Posterior cingulate gyrus (tissue), 11 donors: ENCODE data around the gene CYP2F1.
"Not testable (repeated sequence)": the region's sequence is repeated elsewhere in the genome, so short reads cannot be mapped to it uniquely, and the experiment has no call there.

Experiments used
- DNase-seq, 10 donors: peaks; one replicate each; pipeline versions ENCODE4 v3.0.0 to v3.0.0-alpha.2; 2020 to 2021; ENCODE audit warnings: mixed read lengths in 3 of 10
- intact Hi-C: fragments of 100-400 bp; cut with DNase I; formaldehyde crosslinking; loops from one replicate; pipeline ENCODE4 v1.15.1; 2023

Gene CYP2F1

DNA sequence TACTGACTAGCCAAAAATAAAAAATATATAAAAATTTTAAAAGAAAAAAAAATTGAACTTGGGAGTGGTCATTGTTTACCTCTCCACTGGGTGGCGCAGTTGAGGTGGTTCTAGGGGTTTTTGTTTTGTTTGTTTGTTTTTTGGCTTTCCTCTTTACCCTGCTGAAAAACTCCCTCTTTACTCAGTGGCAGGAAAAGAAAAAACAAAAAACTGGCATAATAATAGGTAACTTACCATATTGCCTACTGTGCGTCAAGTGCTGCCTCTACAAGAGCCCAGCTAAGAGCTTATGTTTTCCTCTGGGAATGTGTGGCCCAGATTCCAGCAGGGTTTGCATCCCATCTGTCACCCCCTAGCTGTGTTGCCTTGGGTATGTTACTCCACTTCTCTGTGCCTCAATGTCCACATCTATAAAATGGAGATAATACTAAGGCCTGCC lies 12.6 kb downstream of the CYP2F1 start:
- intact Hi-C loops = not testable (repeated sequence)
- peak in 1 of 10 donors; percentile 25 for DNase-seq

DNA sequence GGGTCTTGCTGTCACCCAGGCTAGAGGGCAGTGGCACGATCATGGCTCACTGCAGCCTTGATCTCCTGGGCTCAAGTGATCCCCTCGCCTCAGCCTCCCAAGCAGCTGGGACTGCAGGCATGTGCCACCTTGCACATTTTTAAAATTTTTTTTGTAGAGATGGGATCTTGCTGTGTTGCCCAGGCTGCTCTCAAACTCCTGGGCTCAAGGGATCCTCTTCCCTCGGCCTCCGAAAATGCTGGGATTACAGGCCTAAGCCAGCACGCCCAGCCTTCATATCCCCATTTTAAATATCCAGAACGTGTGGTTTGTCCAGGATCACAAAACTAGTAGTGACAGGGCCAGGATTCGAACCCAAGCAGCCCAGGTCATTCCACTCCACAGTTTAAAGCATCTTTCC lies 13.1 kb downstream of the CYP2F1 start:
- DNase-seq, intact Hi-C loops: not testable (repeated sequence)

DNA sequence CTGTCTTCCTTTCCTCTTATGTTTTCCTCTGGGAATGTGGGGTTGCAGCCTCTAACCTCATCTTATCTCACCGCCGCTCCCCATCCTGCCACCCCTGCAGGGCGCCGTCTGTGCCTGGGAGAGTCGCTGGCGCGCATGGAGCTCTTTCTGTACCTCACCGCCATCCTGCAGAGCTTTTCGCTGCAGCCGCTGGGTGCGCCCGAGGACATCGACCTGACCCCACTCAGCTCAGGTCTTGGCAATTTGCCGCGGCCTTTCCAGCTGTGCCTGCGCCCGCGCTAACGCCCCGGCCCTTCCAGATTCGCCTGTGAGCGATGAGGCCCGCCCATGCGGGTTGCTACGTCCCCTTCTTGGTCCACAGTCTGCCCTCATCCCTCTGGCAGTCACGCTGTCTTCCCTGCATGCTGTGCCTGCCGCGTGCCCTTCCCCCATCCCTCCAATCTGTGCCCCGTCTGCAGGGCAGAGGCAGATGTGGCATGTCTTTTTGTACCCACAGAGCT lies 13.6 kb downstream of the CYP2F1 start:
- peak in 8 of 10 donors; percentile 32 to 89 (median 57) for DNase-seq
- intact Hi-C loops = not testable (repeated sequence)

DNA sequence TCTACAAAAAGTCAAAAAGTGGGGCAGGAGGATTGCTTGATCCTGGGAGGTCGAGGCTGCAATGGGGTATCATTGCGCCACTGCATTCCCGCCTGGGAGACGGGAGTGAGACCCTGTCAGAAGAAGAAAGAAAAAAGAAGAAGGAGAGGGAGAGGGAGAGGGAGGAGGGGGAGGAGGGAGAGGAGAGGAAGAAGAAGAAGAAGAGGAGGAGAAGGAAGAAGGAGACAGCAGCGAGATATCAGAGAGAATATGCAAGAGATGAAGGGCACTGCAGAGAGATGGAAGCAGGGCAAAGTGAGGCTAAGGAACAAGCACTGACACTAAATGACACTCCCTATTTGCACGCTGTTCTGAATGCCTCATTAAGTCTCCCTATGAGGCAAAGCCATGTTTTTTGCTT lies 14.5 kb downstream of the CYP2F1 start:
- no peak for DNase-seq
- intact Hi-C loops = no loop called here

DNA sequence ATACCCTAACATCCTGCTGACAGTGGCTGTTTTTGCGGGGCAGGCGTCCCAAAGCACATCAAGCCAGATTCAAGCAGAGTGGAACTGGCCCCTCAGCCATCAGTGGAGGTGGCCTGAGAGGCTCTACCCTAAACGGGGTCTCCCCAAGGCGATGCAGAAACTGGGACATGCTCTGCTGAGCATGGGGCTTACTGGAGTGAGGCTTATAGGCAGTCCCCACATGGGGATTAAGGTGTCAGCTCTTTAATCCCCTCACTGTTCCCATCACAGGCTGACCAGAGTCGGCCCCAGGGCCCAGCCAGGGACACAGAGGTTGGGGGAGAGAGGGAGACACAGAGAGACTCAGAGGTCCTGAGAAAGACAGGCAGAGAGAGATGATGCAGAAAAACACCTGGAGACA lies 17.0 kb downstream of the CYP2F1 start:
- intact Hi-C loops = no loop called here
- peak in 1 of 10 donors; percentile 14 for DNase-seq

DNA sequence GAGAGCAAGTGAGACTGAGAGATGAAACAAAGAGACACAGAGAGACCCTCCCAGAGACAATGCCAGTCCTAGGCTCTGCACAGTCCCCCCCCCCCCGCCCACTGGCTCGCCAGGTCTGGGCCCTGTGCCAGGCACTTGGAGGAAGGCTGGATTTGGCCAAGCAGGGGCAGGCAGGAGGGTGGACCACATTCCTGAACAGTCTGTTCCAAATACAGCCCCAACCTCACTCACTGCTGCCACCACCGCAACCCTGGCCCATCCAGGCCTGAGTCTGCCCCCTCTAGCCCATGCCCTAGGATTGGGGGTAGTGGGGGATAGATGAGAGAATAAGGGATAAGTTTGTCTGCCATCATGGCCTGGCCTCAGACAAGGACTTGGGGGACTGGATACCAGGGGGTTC lies 19.0 kb downstream of the CYP2F1 start:
- DNase-seq = peak in 1 of 10 donors; percentile 10
- intact Hi-C loops = no loop called here

DNA sequence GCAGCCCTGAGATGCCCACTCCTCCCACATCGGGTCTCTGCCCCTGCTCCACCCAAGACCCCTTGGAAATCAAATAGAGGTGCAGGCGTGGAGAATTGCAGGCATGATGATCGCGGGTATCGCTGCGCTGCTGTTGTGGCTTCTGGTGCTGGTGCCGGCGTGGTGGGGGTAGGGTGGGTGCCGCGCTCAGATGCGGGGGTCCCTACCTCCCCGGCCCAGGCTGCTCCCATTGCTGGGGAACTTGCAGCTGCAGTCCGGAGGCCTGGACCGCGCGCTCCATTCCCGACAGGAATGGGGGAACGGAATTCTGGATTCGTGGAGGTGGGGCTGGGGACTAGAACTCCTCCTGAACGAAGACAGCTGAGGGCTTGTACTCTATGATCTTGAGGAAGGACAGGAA lies 20.4 kb downstream of the CYP2F1 start:
- intact Hi-C loops = no loop called here
- DNase-seq = peak in 1 of 10 donors; percentile 85

DNA sequence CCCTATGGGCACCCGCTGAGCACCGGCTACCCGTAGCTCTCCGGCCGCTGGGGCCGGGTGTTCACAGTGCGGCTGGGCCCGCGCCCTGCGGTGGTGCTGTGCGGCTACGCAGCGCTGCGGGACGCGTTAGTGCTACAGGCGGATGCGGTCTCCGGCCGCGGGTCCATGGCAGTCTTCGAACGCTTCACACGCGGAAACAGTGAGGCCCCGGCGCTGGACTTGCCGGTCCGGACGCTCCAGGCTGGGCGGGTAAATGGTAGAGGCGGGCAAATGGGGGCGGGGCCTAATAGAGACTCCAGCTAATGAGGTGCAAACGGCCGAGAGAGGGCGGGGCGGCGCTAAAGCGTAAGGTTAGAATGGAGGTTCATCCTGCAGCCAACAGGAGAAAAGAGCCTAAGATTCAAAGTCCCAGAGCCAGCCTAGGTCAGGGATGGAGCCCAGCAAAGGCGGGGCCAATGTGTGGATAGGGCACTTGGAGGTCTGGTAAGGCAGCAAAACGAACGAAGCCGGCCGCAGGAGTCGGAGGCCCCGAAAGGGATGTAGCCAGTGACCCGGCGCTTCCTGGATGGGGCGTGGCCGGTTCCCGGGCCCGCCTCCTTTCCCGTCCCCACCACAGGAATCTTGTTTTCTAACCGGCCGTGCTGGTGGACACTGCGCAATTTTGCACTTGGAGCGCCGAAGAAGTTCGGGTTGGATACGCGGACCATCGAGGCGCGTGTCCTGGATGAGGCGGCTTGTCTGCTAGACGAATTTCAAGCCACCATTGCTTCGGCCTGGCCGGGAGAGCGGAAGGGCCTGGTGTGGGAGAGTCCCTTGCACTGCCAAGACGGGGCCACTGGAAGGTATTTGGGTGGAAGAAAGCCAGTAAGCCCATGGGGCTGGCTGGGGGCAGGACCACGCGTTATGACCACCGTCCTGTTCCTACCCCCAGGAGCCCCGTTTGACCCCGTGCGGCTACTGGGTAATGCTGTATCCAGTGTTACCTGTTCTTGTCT lies 21.5 kb downstream of the CYP2F1 start:
- DNase-seq = peak in 9 of 10 donors; percentile 19 to 92 (median 39)
- intact Hi-C loops = not testable (repeated sequence)

DNA sequence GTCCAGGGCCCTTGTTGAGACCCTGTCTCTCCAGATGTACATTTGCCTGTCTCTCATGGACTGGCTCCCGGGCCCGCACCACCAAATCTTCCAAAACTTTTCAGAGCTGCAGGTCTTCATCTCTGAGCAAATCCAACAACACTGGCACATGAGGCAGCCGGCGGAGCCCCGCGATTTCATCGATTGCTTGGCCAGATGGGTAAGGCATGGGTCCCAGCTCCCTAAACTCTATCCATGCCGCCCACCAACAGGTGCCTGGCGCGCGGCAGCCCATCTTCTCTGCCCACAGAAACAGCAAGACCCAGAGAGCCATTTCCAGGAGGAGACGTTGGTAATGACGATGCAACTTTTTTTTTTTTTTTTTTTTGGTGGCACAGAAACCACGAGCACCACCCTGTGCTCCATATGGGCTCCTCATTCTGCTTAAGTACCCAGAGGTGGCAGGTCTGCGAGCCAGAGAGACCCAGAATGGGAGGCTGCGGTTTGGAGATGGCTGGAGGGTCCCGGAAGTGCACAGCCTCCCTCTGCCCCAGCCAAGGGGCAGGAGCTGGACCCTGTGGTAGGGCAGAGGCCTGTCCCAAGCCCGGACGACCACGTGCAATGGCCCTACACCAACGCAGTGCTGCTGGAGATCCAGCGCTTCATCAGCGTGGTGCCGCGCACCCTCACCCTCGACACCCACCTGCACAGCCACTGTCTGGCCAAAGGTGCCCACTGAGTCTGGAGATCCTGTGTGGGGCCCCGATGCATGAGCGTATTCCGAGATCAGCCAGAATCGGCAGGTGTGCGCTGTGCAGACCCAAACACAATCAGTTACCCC lies 22.6 kb downstream of the CYP2F1 start:
- intact Hi-C loops = no loop called here
- DNase-seq = no peak

DNA sequence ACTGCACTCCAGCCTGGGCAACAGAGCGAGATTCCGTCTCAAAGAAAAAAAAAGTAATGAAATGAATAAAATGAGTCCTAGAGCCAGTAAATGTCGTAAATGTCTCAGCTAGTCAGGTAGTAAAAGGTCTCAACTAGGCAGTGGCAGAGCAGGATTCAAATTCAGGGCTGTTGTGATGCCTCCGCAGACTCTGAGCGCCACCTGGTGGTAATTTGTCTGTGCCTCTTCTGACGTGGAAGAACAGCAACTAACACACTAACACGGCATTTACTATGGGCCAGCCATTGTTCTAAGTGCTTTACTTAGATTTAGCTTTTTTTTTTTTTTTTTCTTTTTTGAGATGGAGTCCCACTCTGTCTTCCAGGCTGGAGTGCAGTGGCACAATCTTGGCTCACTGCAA lies 30.2 kb downstream of the CYP2F1 start:
- peak in 8 of 10 donors; percentile 26 to 94 (median 70) for DNase-seq
- intact Hi-C loops = loop anchor here (2.0 to 10.0 kb wide), 2 partner anchors 170 to 482 kb away; no protein-coding TSS in a partner anchor

DNA sequence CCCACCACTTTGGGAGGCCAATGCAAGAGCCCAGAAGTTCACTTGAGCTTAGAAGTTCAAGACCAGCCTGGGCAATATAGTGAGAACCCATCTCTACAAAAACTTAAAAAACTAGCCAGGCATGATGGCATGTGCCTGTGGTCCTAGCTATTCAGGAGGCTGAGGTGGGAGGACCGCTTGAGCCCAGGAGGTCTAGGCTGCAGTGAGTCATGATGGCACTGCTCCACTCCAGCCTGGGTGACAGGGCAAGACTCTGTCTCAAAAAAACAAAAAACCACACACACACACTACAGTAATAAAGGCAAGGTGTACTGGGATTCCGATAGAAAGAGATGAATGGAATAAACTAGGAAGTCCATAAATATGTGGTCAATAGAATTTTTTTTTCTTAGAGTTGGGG lies 35.6 kb downstream of the CYP2F1 start:
- no peak for DNase-seq
- intact Hi-C loops = loop anchor here (10.0 kb wide), 1 partner anchor 175 kb away; no protein-coding TSS in a partner anchor

DNA sequence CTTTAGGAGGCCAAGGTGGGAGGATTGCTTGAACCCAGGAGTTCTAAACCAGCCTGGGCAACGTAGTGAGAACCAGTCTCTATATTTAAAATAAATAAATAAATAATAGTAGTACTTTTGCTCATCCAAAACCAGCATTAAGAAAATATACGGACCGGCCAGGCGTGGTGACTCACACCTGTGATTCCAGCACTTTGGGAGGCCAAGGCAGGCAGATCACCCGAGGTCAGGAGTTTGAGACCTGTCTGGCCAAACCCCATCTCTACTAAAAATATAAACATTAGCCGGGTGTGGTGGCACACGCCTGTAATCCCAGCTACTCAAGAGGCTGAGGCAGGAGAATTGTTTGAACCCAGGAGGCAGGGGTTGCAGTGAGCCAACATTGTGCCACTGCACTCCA lies 36.8 kb downstream of the CYP2F1 start:
- DNase-seq, intact Hi-C loops: not testable (repeated sequence)

DNA sequence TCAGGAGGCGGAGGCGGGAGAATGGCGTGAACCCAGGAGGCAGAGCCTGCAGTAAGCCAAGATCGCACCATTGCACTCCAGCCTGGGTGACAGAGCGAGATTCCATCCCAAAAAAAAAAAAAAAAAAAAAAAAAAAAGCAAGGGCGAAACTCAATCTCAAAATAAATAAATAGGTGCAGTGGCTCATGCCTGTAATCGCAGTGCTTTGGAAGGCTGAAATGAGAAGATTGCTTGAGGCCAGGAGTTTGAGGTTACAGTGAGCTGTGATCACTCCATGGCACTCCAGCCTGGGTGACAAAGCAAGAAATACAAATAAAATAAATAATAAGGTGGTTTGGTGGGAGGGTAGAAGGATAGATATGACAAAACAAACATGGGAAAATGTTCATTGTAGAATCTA lies 39.8 kb downstream of the CYP2F1 start:
- intact Hi-C loops = no loop called here
- no peak for DNase-seq

DNA sequence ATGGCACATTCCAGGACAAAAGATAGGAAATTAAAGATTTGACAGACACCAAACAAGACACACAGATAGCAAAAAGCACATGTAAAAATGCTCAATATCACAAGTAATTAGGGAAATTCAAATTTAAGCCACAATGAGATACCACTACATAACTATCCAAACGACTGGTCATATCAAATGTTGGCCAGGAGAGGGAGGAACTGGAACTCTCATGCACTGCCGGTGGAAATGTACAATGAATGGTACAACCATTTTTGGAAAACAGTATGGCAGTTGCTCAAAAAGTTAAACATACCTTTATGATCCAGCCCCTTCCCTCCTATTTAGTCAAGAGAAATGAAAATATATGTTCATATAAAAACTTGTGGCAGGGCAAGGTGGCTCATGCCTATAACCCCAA lies 42.0 kb downstream of the CYP2F1 start:
- intact Hi-C loops = no loop called here
- DNase-seq = no peak

DNA sequence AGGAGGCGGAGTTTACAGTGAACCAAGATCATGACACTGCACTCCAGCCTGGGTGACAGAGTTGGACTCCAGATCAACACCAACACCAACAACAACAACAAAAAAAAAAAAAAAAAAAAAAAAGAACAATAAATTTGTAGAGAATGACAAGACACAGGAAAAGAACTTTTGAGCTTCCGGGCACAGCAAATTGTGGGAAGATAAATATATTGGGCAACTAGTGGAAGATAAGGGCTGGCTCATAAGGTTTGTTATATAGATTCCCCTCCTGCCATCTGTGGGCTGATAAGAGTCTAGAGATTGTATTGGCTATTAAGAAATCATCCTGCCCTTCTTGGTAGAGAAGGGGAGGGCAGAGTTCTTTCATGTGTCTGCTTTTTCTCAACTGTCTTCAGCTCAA lies 45.6 kb downstream of the CYP2F1 start:
- no peak for DNase-seq
- intact Hi-C loops = no loop called here

DNA sequence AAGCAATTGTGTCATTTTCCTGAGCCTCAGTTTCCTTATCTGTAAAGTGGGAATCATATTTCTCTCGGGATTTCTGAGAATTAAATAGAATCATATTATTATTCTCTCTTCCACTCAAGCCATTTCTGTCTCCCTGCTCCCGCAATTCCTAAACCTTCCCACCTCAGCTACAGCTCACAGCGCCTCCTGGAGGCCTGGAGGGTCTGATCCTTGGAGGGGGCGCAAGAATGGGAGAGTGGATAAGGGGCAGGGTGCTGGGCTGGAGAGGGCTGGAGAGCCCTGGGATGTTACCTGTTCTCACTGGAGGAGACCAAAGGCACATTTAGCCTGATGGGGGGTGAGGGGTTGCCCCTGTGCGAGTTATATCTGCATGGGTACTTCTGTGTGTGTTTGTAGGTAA lies 47.7 kb downstream of the CYP2F1 start:
- no peak for DNase-seq
- intact Hi-C loops = no loop called here

DNA sequence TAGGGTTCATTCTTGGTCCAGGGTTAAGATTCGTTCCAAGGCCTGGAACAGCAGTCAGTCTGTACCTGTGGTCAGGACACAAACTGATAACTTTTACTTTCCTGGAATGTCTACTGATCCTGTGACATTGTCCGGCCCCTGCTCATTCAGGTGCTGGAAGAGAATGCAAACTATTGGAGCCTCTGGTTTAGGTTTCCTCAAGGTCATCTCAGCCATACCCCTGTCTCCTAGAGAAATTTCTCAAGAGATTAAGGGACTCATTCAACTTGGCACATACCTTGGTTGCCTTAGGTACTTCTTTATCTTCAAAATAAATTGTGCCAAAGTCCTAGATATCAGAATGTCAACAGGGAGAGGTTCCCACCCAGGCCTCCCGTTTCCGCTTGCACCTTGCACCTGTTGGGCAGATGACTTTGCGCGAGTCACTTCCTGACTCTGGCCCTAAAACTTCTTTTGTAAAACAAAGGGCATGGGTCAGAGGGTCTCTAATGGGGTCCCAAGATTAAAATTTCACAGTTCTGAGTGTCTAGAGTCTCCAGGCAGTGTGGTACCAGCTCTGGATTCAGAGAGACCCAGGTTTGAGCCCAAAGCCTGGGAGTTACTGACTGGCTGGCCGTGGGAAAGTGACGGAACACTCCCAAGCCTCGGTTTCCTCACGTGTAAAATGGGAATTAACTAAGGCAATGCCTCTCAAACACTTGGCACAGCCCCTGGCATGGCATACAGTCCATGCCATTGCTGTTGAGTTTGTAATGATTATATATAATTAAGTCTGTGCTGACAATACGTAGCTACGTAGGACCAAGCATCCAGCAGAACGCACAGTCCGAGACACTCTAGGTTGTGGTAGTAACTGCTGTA lies 52.9 kb downstream of the CYP2F1 start:
- peak in 1 of 10 donors; percentile 20 for DNase-seq
- intact Hi-C loops = no loop called here

DNA sequence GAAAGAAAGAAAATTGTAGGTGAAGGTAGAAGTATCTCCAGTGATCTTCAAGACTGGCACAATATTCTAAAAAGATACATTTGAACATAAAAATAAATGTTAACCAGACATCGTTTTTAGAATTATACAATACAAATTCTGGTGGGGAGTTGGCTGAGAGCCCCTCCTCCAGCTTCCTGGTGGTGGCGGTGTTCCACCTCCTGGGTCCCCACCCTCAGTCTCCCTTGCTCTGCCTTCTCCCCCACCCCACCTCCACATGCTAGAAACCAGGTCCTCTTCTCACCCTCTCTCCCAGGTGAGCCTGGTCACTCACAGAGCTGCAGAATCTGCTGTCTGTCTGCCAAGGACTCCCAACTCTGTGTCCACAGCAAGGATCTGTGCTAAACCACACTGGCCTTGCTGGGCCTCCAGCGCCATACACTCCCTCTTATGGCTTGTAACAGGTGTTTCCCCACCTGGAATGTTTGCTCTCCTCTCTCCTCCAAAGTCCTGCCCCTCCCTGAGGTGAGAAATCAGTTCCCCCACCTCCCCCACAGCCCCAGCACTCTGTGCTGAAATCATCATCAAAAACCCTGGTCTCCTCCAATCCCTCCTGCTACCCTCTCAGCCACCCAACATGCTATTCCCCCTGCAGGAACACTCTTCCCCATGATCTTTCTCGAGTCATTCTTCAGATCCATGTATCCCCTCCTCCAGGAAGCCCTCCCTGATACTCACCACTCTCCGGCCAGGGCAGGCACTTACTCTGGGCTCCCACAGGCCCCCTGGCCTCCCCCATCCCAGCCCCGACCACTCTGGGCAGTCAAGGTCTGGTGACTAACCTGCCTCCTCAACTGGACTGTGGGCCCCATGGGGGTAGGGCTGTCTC lies 58.3 kb downstream of the CYP2F1 start:
- peak in 1 of 10 donors; percentile 40 for DNase-seq
- intact Hi-C loops = no loop called here
